Activated CD8-positive, alpha-beta T cell treated with anti-CD3 and anti-CD28 coated beads, Interleukin-2, amount 10 ng/mL, durations not matched to agents 7 days and 5 days (primary cell): ENCODE data around the gene RBMS3. TPM values are rescaled to one million over a fixed set of nuclear protein-coding genes. Genes with fewer than 3 reads are reported as not detected.
A peak's percentile ranks its signal among the peaks of the same experiment; 100 is the strongest.

Source experiments
- ATAC-seq: fragments of 150-1000 bp; cut with Tn5 transposase; one replicate; pipeline ENCODE4 v1.10.0; 2021; ENCODE audit warnings: moderate library complexity
- CTCF ChIA-PET: fragments of 350-600 bp; sonication (Branson Sonifier 250); formaldehyde crosslinking; loops from one replicate; lab custom pipeline; 2021; ENCODE audit warnings: antibody characterized with exemption; lab: Charles Lee
- POLR2A ChIA-PET: fragments of 350-600 bp; sonication (Branson Sonifier 250); formaldehyde crosslinking; loops from one replicate; lab custom pipeline; 2021; ENCODE audit warnings: antibody characterized with exemption; lab: Charles Lee
- DNase-seq: peaks from one replicate; pipeline ENCODE4 v3.0.0-alpha.2; 2020
- H3K27ac Mint-ChIP-seq: one replicate; pipeline ENCODE4 v1.8.0; 2021; ENCODE audit warnings: mild to moderate bottlenecking, mixed read lengths
- H3K27me3 Mint-ChIP-seq: one replicate; pipeline ENCODE4 v1.8.0; 2021; ENCODE audit warnings: low read depth, mixed read lengths
- H3K36me3 Mint-ChIP-seq: one replicate; pipeline ENCODE4 v1.8.0; 2021; ENCODE audit warnings: low read depth, mixed read lengths
- H3K4me1 Mint-ChIP-seq: one replicate; pipeline ENCODE4 v1.8.0; 2021; ENCODE audit warnings: low read depth, mixed read lengths
- H3K4me3 Mint-ChIP-seq: one replicate; pipeline ENCODE4 v1.8.0; 2021; ENCODE audit warnings: mild to moderate bottlenecking, mixed read lengths
- H3K9me3 Mint-ChIP-seq: one replicate; pipeline ENCODE4 v1.8.0; 2022; ENCODE audit warnings: mixed read lengths; ENCODE audit not compliant: insufficient read depth
- total RNA-seq, 2 experiments: library from RNA; stranded (reverse); gene quantifications; one replicate each; pipeline ENCODE4 v1.2.3, GENCODE V29; 2021

The RBMS3 gene
- total RNA-seq, 2 experiments from 2014 or later: 0.11 to 0.29 TPM

DNA sequence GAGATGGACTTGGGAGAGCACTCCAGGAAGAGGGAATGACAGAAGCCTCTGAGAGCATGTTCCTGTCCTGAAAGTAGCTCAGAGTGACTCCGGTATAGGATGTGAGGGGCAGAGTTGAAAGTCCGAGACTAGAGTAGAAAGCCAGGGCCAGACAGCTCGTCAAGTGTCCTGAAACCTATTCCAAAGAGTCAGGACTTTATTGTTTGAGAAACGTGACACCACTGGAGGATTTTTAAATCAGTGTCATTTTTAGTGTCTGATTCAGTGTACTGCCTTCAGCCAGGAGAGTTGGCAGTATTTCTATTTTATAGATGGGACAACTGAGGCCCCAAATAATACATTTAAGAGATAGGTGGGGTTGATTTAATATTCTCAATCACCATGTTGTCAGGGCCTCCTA lies 1.6 kb upstream of the RBMS3 start:
- Mint-ChIP-seq H3K27me3 (peaks cover 8% of the 10 kb centered on the region), H3K36me3 (no peaks in the 10 kb centered on the region), H3K9me3 (no peaks in the 10 kb centered on the region), H3K4me3 (no peak overlapping the region), H3K27ac (no peak overlapping the region), H3K4me1 (peaks cover 28% of the 10 kb centered on the region)
- DNase-seq (no peak), ATAC-seq (no peak)
- POLR2A ChIA-PET: no interaction called here
- CTCF ChIA-PET: no interaction called here

DNA sequence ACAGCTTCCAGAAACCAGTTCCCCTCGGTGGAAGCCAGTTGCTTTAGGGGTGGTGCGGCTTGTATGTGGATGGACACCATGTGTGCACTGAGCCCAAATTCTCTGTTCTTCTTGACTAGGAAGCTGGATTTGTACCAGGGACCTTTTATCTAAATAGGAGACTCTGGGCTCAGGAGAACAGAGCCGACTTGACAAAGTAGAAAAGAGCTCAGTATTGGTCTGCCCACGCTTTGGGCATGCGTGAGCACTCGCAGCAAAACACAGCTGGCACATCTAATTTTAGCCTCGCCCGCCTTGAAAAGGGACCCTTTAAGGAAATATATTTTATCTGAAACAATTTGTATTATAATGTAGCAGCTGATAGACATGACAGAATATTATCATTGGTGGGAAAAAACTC lies 1.1 kb upstream of the RBMS3 start:
- Mint-ChIP-seq H3K9me3 (no peaks in the 10 kb centered on the region), H3K27ac (no peak overlapping the region), H3K36me3 (no peaks in the 10 kb centered on the region), H3K27me3 (peaks cover 8% of the 10 kb centered on the region), H3K4me3 (no peak overlapping the region), H3K4me1 (peaks cover 24% of the 10 kb centered on the region)
- DNase-seq: no peak
- ChIA-PET POLR2A (interaction anchor here (0.6 kb wide), 1 partner anchor 1136 kb away, joined by 3 read pairs; no protein-coding TSS in a partner anchor), CTCF (no interaction called here)
- no peak for ATAC-seq

DNA sequence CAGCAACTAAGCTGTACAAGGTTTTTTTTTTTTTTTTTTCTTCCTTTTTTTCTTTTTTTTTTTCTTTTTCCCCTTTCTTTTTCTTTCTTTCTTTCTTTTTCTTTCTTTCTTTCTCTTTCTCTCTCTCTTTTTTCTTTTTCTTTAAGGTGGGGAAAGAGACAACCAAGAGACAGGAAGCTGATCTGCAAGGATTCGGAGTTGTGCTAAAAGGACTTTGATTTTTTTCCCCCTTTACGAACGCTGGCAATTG lies 148 bp downstream of the RBMS3 start:
- Mint-ChIP-seq H3K36me3 (no peaks in the 10 kb centered on the region), H3K9me3 (no peaks in the 10 kb centered on the region), H3K27ac (no peak overlapping the region), H3K4me3 (peak overlapping the region; percentile 75), H3K27me3 (peaks cover 8% of the 10 kb centered on the region), H3K4me1 (peaks cover 24% of the 10 kb centered on the region)
- ChIA-PET CTCF (no interaction called here), POLR2A (interaction anchor here (1.4 kb wide), 1 partner anchor 13 kb away, joined by 3 read pairs; no protein-coding TSS in a partner anchor)
- ATAC-seq (peak; percentile 31), DNase-seq (no peak)

DNA sequence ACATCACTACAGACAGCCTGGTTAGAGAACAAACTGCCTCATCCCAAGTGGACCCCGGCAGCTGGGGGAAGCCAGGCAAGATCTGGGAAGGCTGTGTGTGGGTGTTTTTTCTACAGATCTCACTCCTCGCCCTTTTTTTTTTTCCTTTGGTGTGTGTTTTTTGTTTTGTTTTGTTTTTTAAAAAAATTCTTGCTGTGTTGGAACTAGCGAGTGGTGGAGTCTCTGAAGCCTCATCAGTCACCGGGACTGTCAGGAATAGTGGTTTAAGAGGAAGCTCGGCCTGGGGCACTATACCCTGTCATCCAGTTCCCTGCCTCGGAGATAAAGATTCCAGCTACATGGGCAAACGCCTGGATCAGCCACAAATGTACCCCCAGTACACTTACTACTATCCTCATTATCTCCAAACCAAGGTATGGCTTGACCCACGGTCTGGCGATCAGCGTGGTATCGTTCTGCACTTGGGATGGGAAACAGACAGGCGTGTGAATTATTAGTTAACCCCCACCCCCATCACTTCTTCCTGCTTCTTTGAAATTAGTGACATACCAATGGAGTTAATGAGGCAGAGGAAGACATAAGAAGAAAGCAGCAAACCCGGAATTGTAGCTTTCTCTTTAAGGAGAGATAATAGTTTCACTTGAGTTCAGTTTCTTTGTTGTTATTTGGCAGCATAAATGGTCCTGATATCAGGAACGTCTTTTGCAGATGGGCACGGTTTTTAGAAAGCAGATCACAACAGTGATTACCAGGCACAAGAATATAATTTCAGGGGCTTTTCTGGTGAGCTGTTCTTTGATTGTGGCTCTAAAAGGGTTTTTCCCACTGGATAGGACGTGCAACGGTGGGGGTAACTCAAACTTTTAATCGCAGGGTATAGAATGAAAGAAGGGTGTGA lies 722 bp downstream of the RBMS3 start:
- DNase-seq: no peak
- CTCF ChIA-PET: no interaction called here
- Mint-ChIP-seq H3K4me3 (peak overlapping the region; percentile 75), H3K36me3 (no peaks in the 10 kb centered on the region), H3K27me3 (peaks cover 8% of the 10 kb centered on the region), H3K27ac (no peak overlapping the region), H3K4me1 (peaks cover 24% of the 10 kb centered on the region), H3K9me3 (no peaks in the 10 kb centered on the region)
- POLR2A ChIA-PET: interaction anchor here (1.4 kb wide), 1 partner anchor 13 kb away, joined by 3 read pairs; no protein-coding TSS in a partner anchor
- ATAC-seq: peak; percentile 25

DNA sequence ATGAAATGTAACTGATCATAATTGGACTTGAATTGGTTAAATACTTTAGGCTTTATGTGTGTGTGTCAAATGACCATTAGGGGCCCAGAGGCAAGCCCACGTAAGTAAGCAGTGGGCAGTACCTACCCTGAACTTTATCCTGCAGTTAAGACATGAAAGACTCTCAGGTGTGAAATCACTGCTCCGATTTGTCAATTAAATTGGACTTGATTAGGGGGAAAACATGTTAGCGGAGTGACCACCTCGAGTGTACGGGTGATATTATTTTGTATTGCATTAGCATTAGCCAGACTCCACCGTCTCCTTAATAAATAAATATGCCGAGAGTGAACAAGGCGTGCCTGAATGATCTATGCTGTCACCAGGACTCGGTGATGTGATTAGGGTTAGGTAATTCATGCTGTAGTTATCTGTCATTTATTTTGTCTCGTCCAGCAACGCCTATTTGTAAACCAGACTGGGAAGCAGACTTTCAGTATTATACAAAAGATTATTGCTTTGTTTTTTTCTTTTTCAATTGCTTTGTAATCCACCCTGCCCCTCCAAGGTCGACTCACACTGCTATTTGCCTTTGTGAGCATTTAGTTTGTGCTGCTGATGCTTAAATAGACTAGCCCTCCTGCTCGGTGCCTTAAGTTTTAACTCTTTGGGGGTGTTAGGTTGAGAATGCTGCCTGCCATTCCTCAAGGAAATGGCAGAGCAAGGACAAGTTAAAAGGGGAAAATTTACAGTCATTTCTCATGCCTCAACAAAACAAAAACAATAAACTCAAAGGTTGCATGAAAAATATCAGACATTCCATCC lies 1.8 kb downstream of the RBMS3 start:
- H3K36me3 Mint-ChIP-seq: no peaks in the 10 kb centered on the region
- peaks cover 8% of the 10 kb centered on the region for H3K27me3 Mint-ChIP-seq
- peaks cover 24% of the 10 kb centered on the region for H3K4me1 Mint-ChIP-seq
- no peak for DNase-seq
- no peak overlapping the region for H3K27ac Mint-ChIP-seq
- H3K4me3 Mint-ChIP-seq: peak overlapping the region; percentile 75
- H3K9me3 Mint-ChIP-seq: no peaks in the 10 kb centered on the region
- ChIA-PET CTCF (no interaction called here), POLR2A (no interaction called here)
- no peak for ATAC-seq

DNA sequence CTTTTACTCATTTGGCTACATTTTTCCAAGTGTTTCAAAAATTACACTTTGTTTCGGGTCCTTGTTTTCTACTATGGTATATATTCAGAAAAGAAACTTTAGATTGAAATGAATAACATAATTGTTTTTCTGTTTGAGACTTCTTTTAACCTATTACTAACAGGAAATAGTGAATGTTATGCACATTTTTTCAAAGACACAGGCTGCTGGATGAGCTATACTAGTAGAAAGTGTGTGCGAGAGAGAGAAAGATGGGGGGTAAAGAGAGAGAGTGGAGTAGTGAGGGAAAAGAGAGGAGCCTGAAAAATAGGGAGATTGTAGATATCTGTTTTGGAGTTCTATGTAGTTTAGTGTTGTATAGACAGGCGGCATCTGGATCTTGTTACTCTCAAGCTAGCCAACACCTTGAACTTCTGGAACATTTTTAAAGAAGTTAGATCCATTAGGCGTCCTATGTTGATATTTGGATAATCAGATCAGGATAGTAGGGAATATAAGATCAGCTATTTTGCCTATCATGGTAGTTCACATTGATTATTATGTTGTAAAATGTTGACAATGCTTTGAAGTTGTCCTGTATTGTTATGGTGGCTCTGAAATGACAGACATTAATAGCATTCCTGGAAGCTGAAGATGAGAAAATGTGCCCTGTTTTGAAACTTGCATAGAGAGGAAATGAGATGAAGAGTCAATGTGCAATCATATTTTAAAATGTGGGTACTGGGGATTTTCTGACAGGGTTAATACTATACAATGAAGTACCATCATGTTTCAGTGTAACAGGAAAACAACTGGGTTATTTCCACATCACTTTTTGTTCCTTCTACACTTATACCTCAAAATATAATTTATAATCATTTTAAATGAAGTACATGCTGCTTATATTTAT lies 2.6 kb downstream of the RBMS3 start:
- no peak for DNase-seq
- peaks cover 24% of the 10 kb centered on the region for H3K4me1 Mint-ChIP-seq
- ATAC-seq: no peak
- no peak overlapping the region for H3K27ac Mint-ChIP-seq
- H3K36me3 Mint-ChIP-seq: no peaks in the 10 kb centered on the region
- POLR2A ChIA-PET: no interaction called here
- peaks cover 8% of the 10 kb centered on the region for H3K27me3 Mint-ChIP-seq
- no peaks in the 10 kb centered on the region for H3K9me3 Mint-ChIP-seq
- CTCF ChIA-PET: no interaction called here
- no peak overlapping the region for H3K4me3 Mint-ChIP-seq

DNA sequence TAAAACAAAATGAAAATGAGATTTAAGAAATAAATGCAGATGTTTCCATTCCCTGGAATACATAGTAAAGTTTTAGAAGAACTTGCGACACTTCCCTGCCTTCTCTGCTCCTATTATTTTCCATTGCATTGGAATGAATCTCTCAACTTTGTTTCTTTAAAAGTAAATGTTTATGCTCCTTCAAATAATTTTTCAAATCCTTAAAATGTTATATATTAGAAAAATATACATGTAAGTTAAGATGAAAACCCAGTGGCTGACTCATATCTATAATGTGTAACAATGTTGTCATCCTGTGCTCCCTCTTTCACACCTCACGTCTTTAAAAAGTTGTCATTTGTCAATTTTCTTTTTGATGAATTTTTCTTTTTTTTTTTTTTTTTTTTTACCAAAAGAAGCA lies 3.6 kb downstream of the RBMS3 start:
- ChIA-PET POLR2A (no interaction called here), CTCF (no interaction called here)
- H3K36me3 Mint-ChIP-seq: no peaks in the 10 kb centered on the region
- peaks cover 24% of the 10 kb centered on the region for H3K4me1 Mint-ChIP-seq
- H3K27me3 Mint-ChIP-seq: peaks cover 6% of the 10 kb centered on the region
- H3K27ac Mint-ChIP-seq: no peak overlapping the region
- H3K4me3 Mint-ChIP-seq: no peak overlapping the region
- DNase-seq (no peak), ATAC-seq (no peak)
- no peaks in the 10 kb centered on the region for H3K9me3 Mint-ChIP-seq

DNA sequence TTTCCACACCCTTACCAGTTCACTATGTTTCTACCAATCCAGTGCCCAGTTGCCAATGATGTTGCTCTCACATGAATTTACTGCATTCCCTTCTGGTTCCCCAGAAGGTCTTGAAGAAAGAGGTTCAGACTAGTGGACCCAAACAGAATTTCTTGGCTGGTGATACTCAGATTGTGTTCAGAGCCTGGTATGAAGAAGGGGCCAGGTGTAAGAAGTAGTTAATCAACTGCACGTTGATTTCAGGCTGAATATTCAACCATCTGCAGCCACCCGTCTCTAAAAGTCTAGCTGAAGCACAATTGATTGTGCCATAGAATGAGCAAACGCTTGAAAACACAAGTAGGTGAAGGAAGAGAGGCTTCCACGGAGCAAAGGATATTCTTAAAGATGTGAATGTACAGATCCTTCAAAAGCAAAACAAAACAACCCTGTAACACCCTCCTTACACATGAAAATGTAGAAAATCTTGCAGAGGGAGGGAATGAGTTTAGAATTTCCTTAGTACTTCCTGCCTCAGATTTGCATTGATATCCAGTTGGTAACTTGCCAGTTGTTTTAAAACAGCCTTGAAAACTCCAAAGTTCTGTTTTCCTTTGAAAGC lies 4.7 kb downstream of the RBMS3 start:
- Mint-ChIP-seq H3K27me3 (peaks cover 3% of the 10 kb centered on the region), H3K4me1 (peaks cover 23% of the 10 kb centered on the region), H3K9me3 (no peaks in the 10 kb centered on the region), H3K36me3 (no peaks in the 10 kb centered on the region), H3K27ac (no peak overlapping the region), H3K4me3 (no peak overlapping the region)
- ATAC-seq (no peak), DNase-seq (no peak)
- ChIA-PET POLR2A (no interaction called here), CTCF (no interaction called here)

DNA sequence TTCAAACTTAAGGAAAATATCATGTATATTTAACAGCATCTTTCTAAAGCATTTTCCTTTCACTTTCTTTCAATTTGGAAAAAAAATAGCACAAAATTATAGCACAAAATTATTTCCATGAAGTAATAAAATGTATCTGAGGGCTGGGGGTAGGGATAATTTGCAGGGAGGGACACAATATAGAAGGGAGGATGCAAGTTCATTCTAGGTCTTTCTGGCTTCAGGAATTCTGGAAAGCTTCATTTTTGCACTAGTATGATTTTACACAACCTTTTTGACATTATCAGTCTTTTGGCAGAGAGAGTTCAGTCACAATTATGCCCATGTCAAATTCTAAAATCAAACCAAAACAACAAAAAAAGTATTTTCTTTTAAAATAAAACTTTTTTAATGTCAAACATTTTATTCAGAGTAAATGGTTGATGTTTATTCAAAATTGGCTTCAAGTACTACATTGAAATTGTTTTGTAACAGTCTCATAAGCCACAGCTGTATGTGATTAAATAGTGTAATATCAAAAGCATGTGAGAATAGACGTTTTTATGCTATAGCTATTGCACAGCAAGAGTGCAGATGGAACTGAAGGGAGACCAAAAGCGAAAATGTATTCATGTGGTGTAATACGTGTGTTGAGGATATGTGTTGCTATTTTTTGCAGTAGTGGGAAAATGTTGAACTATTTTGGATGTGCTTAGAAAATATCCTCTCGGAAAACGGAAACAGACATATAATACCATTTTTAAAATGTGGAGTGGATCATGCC lies 5.8 kb downstream of the RBMS3 start:
- POLR2A ChIA-PET: no interaction called here

DNA sequence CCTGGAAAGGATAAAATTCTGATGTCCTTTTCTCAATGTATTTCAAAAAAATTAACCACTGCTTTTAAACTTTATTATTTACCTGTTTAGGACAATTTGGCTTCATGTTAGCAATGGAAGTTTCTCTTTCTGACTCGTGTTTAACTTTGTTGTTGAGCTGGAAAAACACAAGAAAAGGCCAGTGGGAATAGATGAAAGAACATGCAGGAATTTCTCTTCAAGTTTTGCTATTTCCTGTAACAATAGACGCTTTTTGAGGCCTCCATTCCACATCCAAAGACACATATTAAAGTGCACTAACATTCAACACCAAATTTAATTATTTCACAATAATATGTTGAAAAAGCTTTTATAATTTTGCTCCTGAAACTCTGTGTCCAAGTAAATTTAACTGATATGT lies 9.7 kb downstream of the RBMS3 start:
- Mint-ChIP-seq H3K9me3 (no peaks in the 10 kb centered on the region), H3K27ac (no peak overlapping the region), H3K36me3 (no peaks in the 10 kb centered on the region), H3K27me3 (no peaks in the 10 kb centered on the region), H3K4me1 (no peaks in the 10 kb centered on the region), H3K4me3 (no peak overlapping the region)
- DNase-seq (no peak), ATAC-seq (no peak)
- CTCF ChIA-PET: no interaction called here
- POLR2A ChIA-PET: no interaction called here

More for the DNA sequence above, 5.8 kb downstream of the RBMS3 start:
- Mint-ChIP-seq H3K4me3 (no peak overlapping the region), H3K27ac (no peak overlapping the region), H3K4me1 (peaks cover 16% of the 10 kb centered on the region), H3K36me3 (no peaks in the 10 kb centered on the region), H3K9me3 (no peaks in the 10 kb centered on the region), H3K27me3 (peaks cover 2% of the 10 kb centered on the region)
- CTCF ChIA-PET: no interaction called here
- DNase-seq (no peak), ATAC-seq (no peak)
